ENCODE results near the gene APLP2. TPM values are rescaled to one million over a fixed set of nuclear protein-coding genes. Genes with fewer than 3 reads are reported as not detected.

The APLP2 gene
- total RNA-seq (ENCODE audit: low replicate concordance) = 575 and 754 TPM in 2 replicates

DNA sequence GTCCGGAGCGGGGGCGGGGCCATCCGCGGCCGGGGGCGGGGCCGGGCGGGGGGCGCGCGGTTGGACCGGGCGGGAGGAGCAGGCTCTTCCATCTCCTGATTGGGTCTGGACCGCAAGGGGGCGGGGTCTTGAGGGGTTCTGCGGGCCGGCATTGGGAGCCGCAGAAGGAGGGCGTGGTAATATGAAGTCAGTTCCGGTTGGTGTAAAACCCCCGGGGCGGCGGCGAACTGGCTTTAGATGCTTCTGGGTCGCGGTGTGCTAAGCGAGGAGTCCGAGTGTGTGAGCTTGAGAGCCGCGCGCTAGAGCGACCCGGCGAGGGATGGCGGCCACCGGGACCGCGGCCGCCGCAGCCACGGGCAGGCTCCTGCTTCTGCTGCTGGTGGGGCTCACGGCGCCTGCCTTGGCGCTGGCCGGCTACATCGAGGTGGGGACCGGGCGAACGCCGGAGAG lies at the start of gene APLP2:
Gene APLP2, plus strand, starts transcription at position 236 of the 450 bp plus-strand sequence. Its CDS starts 84 bp downstream, at position 320.

DNA sequence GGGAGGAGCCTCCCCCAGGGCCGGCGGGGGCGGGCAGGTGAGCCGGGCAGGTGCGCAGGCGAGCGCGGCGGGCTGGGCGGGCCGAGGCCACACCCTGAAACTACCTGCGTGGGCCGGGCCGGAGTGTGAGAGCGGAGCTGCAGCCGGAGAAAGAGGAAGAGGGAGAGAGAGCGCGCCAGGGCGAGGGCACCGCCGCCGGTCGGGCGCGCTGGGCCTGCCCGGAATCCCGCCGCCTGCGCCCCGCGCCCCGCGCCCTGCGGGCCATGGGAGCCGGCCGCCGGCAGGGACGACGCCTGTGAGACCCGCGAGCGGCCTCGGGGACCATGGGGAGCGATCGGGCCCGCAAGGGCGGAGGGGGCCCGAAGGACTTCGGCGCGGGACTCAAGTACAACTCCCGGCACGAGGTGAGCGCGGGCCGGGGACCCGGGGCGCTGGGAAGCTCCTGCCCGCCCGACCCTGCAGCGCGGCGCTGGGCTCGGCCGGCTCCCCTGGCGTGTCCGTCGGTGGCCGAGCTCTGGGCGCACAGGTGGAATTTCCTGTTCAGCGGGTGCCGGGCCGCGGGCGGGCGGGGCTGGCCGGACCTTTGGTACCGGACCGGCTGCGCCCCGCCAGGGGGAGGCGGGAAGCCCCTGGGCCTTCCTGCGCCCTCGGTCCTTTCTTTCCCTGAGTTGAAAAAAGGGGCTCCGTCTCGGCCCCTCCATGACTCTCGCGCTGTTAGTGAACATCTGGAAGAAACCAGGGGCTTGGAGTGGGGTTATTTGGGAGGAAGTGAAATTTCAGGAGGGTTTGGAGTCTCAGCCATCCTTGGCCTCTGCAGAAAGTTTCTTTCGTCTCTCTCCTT lies 90.2 kb downstream of the APLP2 start, which contains the start of gene ST14:
Gene ST14, plus strand, starts transcription at position 126 of the 841 bp plus-strand sequence. Its CDS starts 198 bp downstream, at position 324.

Other genes starting within 250 kb of the APLP2 start
- gene NFRKB, start 174.3 kb upstream of the APLP2 start, total RNA-seq (ENCODE audit: low replicate concordance) = 10.2 and 13.1 TPM in 2 replicates
- 2.7 and 3.5 TPM in 2 replicates for gene PRDM10, start 67.1 kb upstream of the APLP2 start, total RNA-seq (ENCODE audit: low replicate concordance)
- gene ST14, start 89.9 kb downstream of the APLP2 start, total RNA-seq (ENCODE audit: low replicate concordance) = under 0.01 and 0.23 TPM in 2 replicates
- gene ZBTB44, start 245.0 kb downstream of the APLP2 start, total RNA-seq (ENCODE audit: low replicate concordance) = 20.6 and 43.5 TPM in 2 replicates